ENCODE results near the gene HHAT. TPM values are rescaled to one million over a fixed set of nuclear protein-coding genes. Genes with fewer than 3 reads are reported as not detected.

HHAT gene
- total and polyA plus RNA-seq, 8 donors: under 0.01 to 5.8 (median 1.6) TPM

- TF ChIP-seq CTCF (IDR thresholded peaks at IDR 0.05): no peak
- no peak for TF ChIP-seq POLR2A (IDR thresholded peaks at IDR 0.05)
- no peak for TF ChIP-seq EP300 (IDR thresholded peaks at IDR 0.05)
- no peak for TF ChIP-seq POLR2AphosphoS5 (IDR thresholded peaks at IDR 0.05)
- H3K27me3 ChIP-seq: no peaks in the 10 kb centered on the region
- no peak overlapping the region for H3K27ac ChIP-seq
- H3K9me3 ChIP-seq: no peaks in the 10 kb centered on the region
- 52 to 72% (median 68%) methylated on average over 7 of the region's 7 CpGs for WGBS, 5 donors
- intact Hi-C loops (cut with DNase I; ENCODE audit: low total_unique reads): no loop called here
- no peaks in the 10 kb centered on the region for H3K4me1 ChIP-seq
- H3K36me3 ChIP-seq: no peaks in the 10 kb centered on the region
- no peak overlapping the region for H3K4me3 ChIP-seq
- no peak for DNase-seq
Measured at GRCh38 chr1:210711825-210712612, 383.3 kb downstream of the HHAT start.

- Histone ChIP-seq H3K27ac (no peak overlapping the region), H3K36me3 (no peaks in the 10 kb centered on the region), H3K27me3 (no peaks in the 10 kb centered on the region), H3K4me3 (no peak overlapping the region), H3K9me3 (no peaks in the 10 kb centered on the region), H3K4me1 (no peaks in the 10 kb centered on the region)
- TF ChIP-seq POLR2AphosphoS5 (IDR thresholded peaks at IDR 0.05) (no peak), POLR2A (IDR thresholded peaks at IDR 0.05) (no peak), EP300 (IDR thresholded peaks at IDR 0.05) (no peak), CTCF (IDR thresholded peaks at IDR 0.05) (no peak)
- no peak for DNase-seq
- intact Hi-C loops (cut with DNase I; ENCODE audit: low total_unique reads): no loop called here
Measured at GRCh38 chr1:210715072-210715471, 386.4 kb downstream of the HHAT start.

- TF ChIP-seq CTCF (IDR thresholded peaks at IDR 0.05) (no peak), EP300 (IDR thresholded peaks at IDR 0.05) (no peak), POLR2A (IDR thresholded peaks at IDR 0.05) (no peak), POLR2AphosphoS5 (IDR thresholded peaks at IDR 0.05) (no peak)
- H3K36me3 ChIP-seq: no peaks in the 10 kb centered on the region
- intact Hi-C loops (cut with DNase I; ENCODE audit: low total_unique reads): no loop called here
- 15 to 24% (median 21%) methylated on average over 1 of the region's 1 CpG for WGBS, 5 donors
- H3K4me3 ChIP-seq: no peak overlapping the region
- no peaks in the 10 kb centered on the region for H3K27me3 ChIP-seq
- no peak overlapping the region for H3K27ac ChIP-seq
- H3K9me3 ChIP-seq: no peaks in the 10 kb centered on the region
- DNase-seq: no peak
- H3K4me1 ChIP-seq: no peaks in the 10 kb centered on the region
Measured at GRCh38 chr1:210722410-210723081, 393.8 kb downstream of the HHAT start.

- 32 to 54% (median 42%) methylated on average over 4 of the region's 4 CpGs for WGBS, 5 donors
- no peaks in the 10 kb centered on the region for H3K27me3 ChIP-seq
- no peak overlapping the region for H3K4me3 ChIP-seq
- no peaks in the 10 kb centered on the region for H3K4me1 ChIP-seq
- intact Hi-C loops (cut with DNase I; ENCODE audit: low total_unique reads): no loop called here
- no peak overlapping the region for H3K27ac ChIP-seq
- H3K36me3 ChIP-seq: no peaks in the 10 kb centered on the region
- no peaks in the 10 kb centered on the region for H3K9me3 ChIP-seq
- DNase-seq: no peak
- TF ChIP-seq EP300 (IDR thresholded peaks at IDR 0.05) (no peak), CTCF (IDR thresholded peaks at IDR 0.05) (no peak), POLR2A (IDR thresholded peaks at IDR 0.05) (no peak), POLR2AphosphoS5 (IDR thresholded peaks at IDR 0.05) (no peak)
Measured at GRCh38 chr1:210723646-210724045, 394.9 kb downstream of the HHAT start.

Data from stomach (tissue), 9 donors.